Spleen (tissue), 7 donors: ENCODE data around the gene PXDN.

ENCODE experiments used
- POLR2AphosphoS5 ChIP-seq, 3 donors: sonication (generic); formaldehyde crosslinking; IDR thresholded peaks; one replicate each; pipeline ENCODE4 v1.5.1; 2017; ENCODE audit warnings: antibody characterized with exemption in 3 of 3
- TF ChIP-seq, protein P1 (sequence below), 11 experiments: fragments of 200-600 bp in 7 of 11; fragments of 450-650 bp in 4 of 11; sonication (generic) in 4 of 11; IDR thresholded peaks in 8 of 11; conservative IDR thresholded peaks in 3 of 11; 1 replicate in 7 of 11; 2 replicates in 4 of 11; pipeline versions ENCODE4 v1.4.0 to v1.8.0; 2016 to 2021; ENCODE audit warnings: antibody characterized with exemption in 11 of 11, inconsistent platforms in 4 of 11, mild to moderate bottlenecking in 1 of 11
- donor health status: DM: no; HTN: no; CAD: no; lungs with moderate emphysema.
- donor health status: DM: no; HTN: no; CAD: no.
- donor health status: DM: no; HTN: no; CAD: no.

DNA sequence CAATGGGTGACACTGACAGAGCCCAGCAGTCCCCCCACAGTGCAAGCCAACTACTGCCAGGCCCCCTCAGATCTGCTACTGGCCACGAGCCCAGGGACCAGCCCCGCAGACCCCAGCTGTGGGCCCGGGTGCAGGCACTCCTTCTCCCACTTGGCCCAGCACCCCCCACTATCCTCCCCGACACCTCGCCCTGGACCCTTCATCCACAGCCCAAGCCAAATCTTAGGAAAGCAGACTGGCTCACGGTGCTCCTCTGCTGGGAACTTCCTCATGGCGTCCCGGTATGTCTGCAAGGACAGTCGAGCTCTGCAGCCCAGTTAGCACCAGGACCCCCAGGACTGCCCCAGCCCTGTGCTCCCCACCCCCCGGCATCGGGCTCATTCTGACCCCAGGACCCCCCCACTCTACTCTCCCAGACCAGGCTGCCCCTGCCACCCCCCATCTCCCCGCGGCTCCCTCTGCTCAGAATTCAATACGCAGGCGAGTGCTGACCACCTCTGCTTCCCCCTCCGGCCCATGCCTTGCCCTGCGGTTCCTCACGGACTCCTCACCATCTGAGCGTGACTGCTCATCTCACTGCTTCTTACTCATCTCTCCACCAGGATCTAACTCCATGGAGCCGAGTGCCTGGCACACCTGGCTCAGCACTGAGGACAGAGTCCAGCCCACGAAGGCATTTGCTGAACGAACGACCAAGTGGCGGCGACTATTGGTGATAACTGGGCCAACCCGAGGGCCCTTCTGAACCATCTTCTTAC, 85.7 kb downstream of the PXDN start:
- TF ChIP-seq, protein P1, sequence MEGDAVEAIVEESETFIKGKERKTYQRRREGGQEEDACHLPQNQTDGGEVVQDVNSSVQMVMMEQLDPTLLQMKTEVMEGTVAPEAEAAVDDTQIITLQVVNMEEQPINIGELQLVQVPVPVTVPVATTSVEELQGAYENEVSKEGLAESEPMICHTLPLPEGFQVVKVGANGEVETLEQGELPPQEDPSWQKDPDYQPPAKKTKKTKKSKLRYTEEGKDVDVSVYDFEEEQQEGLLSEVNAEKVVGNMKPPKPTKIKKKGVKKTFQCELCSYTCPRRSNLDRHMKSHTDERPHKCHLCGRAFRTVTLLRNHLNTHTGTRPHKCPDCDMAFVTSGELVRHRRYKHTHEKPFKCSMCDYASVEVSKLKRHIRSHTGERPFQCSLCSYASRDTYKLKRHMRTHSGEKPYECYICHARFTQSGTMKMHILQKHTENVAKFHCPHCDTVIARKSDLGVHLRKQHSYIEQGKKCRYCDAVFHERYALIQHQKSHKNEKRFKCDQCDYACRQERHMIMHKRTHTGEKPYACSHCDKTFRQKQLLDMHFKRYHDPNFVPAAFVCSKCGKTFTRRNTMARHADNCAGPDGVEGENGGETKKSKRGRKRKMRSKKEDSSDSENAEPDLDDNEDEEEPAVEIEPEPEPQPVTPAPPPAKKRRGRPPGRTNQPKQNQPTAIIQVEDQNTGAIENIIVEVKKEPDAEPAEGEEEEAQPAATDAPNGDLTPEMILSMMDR (IDR thresholded peaks at IDR 0.05 in 8 of 11, conservative IDR thresholded peaks at IDR 0.05 in 3 of 11), result no peak
- TF ChIP-seq POLR2AphosphoS5 (IDR thresholded peaks at IDR 0.05), result no peak
